Caki2 (cell line): ENCODE data around the gene ANXA3. TPM values are rescaled to one million over a fixed set of nuclear protein-coding genes. Genes with fewer than 3 reads are reported as not detected.
"Not testable (repeated sequence)": the region's sequence is repeated elsewhere in the genome, so short reads cannot be mapped to it uniquely, and the experiment has no call there.

Source experiments
- DNase-seq: peaks from one replicate; pipeline ENCODE4 v3.0.0-alpha.2; 2015; ENCODE audit warnings: low read depth
- in situ Hi-C: cut with HindIII; loops from 2 replicates; pipeline ENCODE4 v1.10.0; 2016; ENCODE audit warnings: low sequenced_read_pairs, low pct_unique_long_range_greater_than_20kb, mixed read lengths
- total RNA-seq: library from RNA; depleted of rRNA; stranded (reverse); fragments of >200 nt; shearing (Covaris generic); gene quantifications from 2 replicates; pipeline ENCODE4 v1.2.3, GENCODE V29; 2014; ENCODE audit warnings: low replicate concordance

The ANXA3 gene
- total RNA-seq, 1 experiment from 2014 or later = 64.7 TPM

- no peak for DNase-seq
- in situ Hi-C loops = no loop called here
Measured at GRCh38 chr4:78566834-78567499, 15.4 kb downstream of the ANXA3 start.

- in situ Hi-C loops = no loop called here
- DNase-seq = no peak
Measured at GRCh38 chr4:78567500-78568060, 16.0 kb downstream of the ANXA3 start.

GRCh38 chr4:78568640-78569305, 17.2 kb downstream of the ANXA3 start:
- in situ Hi-C loops = no loop called here
- no peak for DNase-seq

- DNase-seq = peak; percentile 53
- in situ Hi-C loops = no loop called here
Measured at GRCh38 chr4:78569306-78569821, 17.8 kb downstream of the ANXA3 start.

- in situ Hi-C loops = no loop called here
- DNase-seq = no peak
Measured at GRCh38 chr4:78570117-78570516, 18.5 kb downstream of the ANXA3 start.

- in situ Hi-C loops = no loop called here
- no peak for DNase-seq
Measured at GRCh38 chr4:78571804-78572203, 20.2 kb downstream of the ANXA3 start.

- DNase-seq = no peak
- in situ Hi-C loops = no loop called here
Measured at GRCh38 chr4:78578674-78579425, 27.3 kb downstream of the ANXA3 start.

- in situ Hi-C loops = no loop called here
Measured at GRCh38 chr4:78581618-78582017, 30.0 kb downstream of the ANXA3 start.

GRCh38 chr4:78584863-78585547, 33.4 kb downstream of the ANXA3 start:
- in situ Hi-C loops = no loop called here
- DNase-seq = no peak

More at GRCh38 chr4:78581618-78582017, 30.0 kb downstream of the ANXA3 start:
- DNase-seq = no peak

- DNase-seq = no peak
- in situ Hi-C loops = no loop called here
Measured at GRCh38 chr4:78585633-78586032, 34.1 kb downstream of the ANXA3 start.

- DNase-seq = no peak
- in situ Hi-C loops = no loop called here
Measured at GRCh38 chr4:78588894-78589545, 37.5 kb downstream of the ANXA3 start.

- DNase-seq = no peak
- in situ Hi-C loops = no loop called here
Measured at GRCh38 chr4:78591404-78591803, 39.8 kb downstream of the ANXA3 start.

- DNase-seq = no peak
- in situ Hi-C loops = no loop called here
Measured at GRCh38 chr4:78592088-78592783, 40.7 kb downstream of the ANXA3 start.

- no peak for DNase-seq
- in situ Hi-C loops = no loop called here
Measured at GRCh38 chr4:78596111-78596742, 44.7 kb downstream of the ANXA3 start.

GRCh38 chr4:78598431-78598830, 46.9 kb downstream of the ANXA3 start:
- DNase-seq, in situ Hi-C loops: not testable (repeated sequence)

- in situ Hi-C loops = no loop called here
- no peak for DNase-seq
Measured at GRCh38 chr4:78599147-78599546, 47.6 kb downstream of the ANXA3 start.

GRCh38 chr4:78599931-78600375, 48.4 kb downstream of the ANXA3 start:
- no peak for DNase-seq
- in situ Hi-C loops = no loop called here
